GM19351 (cell line): Measurements from ENCODE around the gene DROSHA.
"Not testable (repeated sequence)": the region's sequence is repeated elsewhere in the genome, so short reads cannot be mapped to it uniquely, and the experiment has no call there.

Experiments
- ATAC-seq: cut with Tn5 transposase; IDR thresholded peaks from one replicate; pipeline ENCODE4 v1.9.1; 2021; ENCODE audit warnings: mild to moderate bottlenecking, moderate library complexity; ENCODE audit not compliant: unreplicated experiment

The DROSHA gene

GRCh38 chr5:31421806-31422586 is 109.9 kb downstream of the DROSHA start:
- no peak for ATAC-seq

- no peak for ATAC-seq
Observed at GRCh38 chr5:31417512-31417911, 114.4 kb downstream of the DROSHA start.

- ATAC-seq: no peak
Observed at GRCh38 chr5:31416547-31416946, 115.3 kb downstream of the DROSHA start.

- no peak for ATAC-seq
Observed at GRCh38 chr5:31415960-31416359, 115.9 kb downstream of the DROSHA start.

GRCh38 chr5:31415009-31415923 is 116.6 kb downstream of the DROSHA start:
- no peak for ATAC-seq

GRCh38 chr5:31413030-31413812 is 118.7 kb downstream of the DROSHA start:
- no peak for ATAC-seq

- ATAC-seq: no peak
Observed at GRCh38 chr5:31412324-31412723, 119.6 kb downstream of the DROSHA start.

GRCh38 chr5:31410089-31410488 is 121.8 kb downstream of the DROSHA start:
- ATAC-seq: no peak

GRCh38 chr5:31408814-31409213 is 123.1 kb downstream of the DROSHA start:
- ATAC-seq: no peak

GRCh38 chr5:31407921-31408693 is 123.8 kb downstream of the DROSHA start:
- ATAC-seq: no peak

- no peak for ATAC-seq
Observed at GRCh38 chr5:31404325-31404724, 127.6 kb downstream of the DROSHA start.

- no peak for ATAC-seq
Observed at GRCh38 chr5:31401691-31402090, 130.2 kb downstream of the DROSHA start.

- ATAC-seq: no peak
Observed at GRCh38 chr5:31397926-31398557, 133.9 kb downstream of the DROSHA start.

- ATAC-seq: no peak
Observed at GRCh38 chr5:31396611-31397295, 135.1 kb downstream of the DROSHA start.

- not testable (repeated sequence) for ATAC-seq
Observed at GRCh38 chr5:31395450-31396045, 136.3 kb downstream of the DROSHA start.

GRCh38 chr5:31393126-31393525 is 138.8 kb downstream of the DROSHA start:
- ATAC-seq: no peak

- ATAC-seq: no peak
Observed at GRCh38 chr5:31392061-31392460, 139.8 kb downstream of the DROSHA start.

GRCh38 chr5:31390256-31390655 is 141.6 kb downstream of the DROSHA start:
- peak; percentile 85 for ATAC-seq
